GM19395 (cell line): ENCODE data around the gene KDSR.
A peak's percentile ranks its signal among the peaks of the same experiment; 100 is the strongest.

ENCODE experiments used
- ATAC-seq: cut with Tn5 transposase; IDR thresholded peaks from one replicate; pipeline ENCODE4 v1.9.1; 2021; ENCODE audit warnings: mild to moderate bottlenecking, moderate library complexity; ENCODE audit not compliant: unreplicated experiment

The KDSR gene

GRCh38 chr18:63322206-63322605 is 44.8 kb downstream of the KDSR start:
- no peak for ATAC-seq

DNA sequence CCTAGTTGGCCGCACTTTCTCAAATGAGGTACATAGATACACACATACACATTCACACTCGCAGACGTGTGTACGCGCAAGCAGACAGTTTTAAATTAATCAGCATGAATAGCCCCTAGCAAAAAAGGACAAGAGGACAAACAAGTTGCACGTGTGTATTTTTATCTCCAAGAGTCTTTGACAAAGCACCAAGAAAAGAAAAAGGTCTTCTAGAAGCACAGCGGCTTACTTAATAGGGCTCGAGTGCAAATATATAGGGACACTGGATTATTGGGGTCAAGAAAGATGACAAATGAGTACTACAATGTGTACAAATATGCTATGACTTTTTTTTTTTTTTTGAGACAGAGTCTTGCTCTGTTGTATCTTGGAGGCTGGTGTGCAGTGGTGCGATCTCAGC is 45.7 kb downstream of the KDSR start:
- no peak for ATAC-seq

- no peak for ATAC-seq
Measured at GRCh38 chr18:63320975-63321265, 46.1 kb downstream of the KDSR start.

DNA sequence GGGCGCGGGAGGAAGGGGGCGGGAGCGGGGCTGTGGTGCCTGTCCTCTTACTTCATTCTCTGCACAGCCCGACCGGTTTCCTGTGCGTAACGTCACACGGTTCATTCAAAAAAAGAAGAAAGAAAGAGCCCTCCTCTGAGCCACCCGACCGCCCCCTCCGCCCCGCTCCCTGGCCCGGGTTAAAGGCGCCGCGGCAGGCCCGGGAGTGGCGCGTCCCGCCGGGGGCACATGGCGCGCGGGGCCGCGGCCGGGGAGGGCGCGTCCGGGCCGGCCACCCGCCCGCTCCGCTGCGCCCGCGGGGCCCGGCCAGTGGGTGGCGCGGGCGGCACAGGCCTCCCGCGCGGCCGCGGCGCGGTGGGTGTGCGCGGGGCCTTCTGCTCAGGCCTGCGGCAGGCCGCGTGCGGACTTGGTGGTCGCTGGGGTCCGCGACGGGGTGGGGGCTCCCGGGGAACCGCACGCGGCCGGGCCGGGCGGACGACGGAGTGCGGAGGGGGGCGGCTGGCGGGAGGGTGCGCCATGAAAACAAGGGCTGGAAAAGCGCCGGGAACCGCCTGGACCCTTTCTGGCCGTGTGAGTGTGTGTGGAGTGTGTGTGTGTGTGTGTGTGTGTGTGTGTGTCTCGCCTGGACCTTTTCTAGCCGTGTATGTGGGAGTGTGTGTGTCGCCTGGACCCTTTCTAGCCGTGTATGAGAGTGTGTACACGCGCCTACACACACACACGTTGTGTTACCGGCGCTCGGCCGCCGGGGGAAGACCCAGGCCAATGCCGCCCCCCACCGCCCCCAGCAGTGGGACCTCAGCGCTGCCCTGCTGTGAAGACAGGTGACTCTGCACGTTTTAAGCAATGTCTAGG is 46.7 kb downstream of the KDSR start:
- ATAC-seq: peak; percentile 63

DNA sequence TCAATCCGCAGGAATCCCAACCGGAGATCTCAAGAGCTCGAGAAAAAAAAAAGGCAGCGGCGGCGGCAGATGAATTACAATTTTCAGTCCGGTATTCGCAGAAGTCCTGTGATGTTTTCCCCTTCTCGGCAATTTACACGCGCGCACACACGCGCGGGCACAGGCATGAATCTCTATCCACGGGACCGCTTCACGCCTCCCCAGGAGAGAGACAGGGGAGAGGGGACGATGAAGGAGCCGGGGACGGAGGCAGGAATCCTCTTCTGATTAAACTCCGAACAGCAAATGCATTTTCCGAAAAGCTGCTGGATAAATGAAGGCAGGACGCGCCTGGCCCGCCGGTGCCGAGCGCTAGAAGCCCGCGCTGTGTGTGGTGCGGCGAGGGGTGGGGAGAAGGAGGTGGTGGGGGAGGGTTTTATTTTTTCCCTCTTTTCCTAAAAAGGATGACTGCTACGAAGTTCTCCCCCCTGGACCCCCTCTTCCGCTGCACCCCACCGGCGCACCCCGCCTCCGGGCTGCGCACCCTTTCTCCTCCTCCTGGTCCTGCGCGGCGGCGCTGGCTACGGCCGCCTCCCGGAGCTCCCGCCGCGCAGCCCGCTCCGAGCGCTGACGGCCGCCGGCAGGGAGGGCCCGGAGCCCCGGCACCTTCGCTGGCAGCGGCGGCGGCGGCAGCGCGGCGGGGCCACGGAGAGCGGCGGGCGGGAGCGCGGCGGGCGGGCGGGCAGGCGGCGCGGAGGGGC is 47.5 kb downstream of the KDSR start, which contains the start of gene BCL2:
Gene BCL2, minus strand, starts transcription at position 387 of the 740 bp plus-strand sequence.
- ATAC-seq: peak; percentile 6

GRCh38 chr18:63318889-63319382 is 48.1 kb downstream of the KDSR start:
- ATAC-seq: no peak

GRCh38 chr18:63317982-63318888 is 48.8 kb downstream of the KDSR start:
- peak; percentile 52 for ATAC-seq

DNA sequence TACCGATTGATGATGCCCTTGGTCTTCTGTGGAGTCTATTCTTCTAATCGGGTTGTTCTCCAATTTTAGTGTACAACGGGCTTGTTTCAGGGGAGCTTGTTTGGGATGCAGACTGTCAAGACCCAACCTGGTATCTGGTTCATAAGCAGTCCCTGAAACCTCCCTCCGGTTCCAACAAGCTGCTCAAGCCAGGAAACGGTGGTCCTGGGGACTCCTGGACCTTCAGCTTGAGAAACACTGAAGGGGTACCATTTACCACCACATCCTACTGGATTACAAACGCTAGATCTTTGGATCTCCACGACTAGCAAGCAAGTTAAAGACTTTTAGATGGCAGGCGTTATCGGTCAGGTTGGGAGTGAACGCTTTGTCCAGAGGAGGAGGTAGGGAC is 49.5 kb downstream of the KDSR start:
- no peak for ATAC-seq

GRCh38 chr18:63316612-63317555 is 50.1 kb downstream of the KDSR start:
- no peak for ATAC-seq

DNA sequence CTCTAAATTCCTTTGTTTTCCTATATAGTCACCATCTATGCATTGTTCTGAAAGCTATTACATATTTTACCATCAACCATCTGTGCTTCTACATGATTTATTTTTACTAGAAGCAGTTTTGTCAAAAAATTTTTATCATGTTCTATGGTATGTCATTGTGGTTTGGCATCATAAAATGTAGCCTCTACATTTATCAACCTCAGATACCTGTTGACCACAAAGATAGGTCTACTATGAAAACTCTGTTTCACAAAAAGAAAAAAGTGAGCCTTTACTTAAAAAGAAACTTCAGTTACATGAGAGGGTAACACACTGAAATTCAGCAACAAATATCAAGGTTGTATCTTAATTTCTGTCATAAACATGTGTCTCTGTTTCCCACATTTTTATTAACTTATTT is 51.1 kb downstream of the KDSR start:
- ATAC-seq: no peak

- ATAC-seq: no peak
Measured at GRCh38 chr18:63315131-63315662, 51.8 kb downstream of the KDSR start.

DNA sequence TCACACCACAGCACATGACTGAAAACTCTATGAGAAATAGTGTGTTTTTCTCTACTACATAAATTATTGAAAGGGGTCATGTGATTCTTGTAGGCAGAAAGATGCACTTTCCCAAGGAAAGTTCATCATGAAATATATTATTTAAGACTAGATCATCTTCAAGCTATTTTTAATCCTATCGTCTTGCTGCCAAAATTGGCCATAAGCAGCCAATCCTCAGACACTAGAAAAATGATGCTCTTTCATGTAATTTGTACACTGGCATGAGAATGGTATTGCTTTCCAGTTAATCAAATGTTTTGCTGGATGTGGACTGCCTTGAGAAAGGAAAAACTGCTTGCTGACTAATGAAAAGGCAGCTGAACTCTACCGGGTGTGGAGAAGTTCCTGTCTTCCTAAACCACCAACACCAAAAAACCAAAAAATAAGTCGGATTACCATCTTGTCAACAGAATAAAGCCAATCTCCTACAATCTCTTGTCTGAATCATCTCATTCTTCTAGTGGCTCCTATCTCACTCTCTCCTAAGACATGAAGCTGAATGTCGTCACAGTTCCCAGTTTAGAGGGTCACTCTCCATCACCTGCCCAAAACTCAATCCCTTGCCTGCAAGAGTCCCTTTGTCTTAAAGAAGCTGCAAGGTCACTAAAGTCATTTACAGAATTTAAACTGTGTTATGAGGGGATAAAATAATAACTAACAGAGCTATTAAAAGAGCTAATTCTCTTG is 52.8 kb downstream of the KDSR start:
- no peak for ATAC-seq

GRCh38 chr18:63313396-63313917 is 53.5 kb downstream of the KDSR start:
- ATAC-seq: no peak

- ATAC-seq: peak; percentile 43
Measured at GRCh38 chr18:63312737-63313395, 54.1 kb downstream of the KDSR start.

DNA sequence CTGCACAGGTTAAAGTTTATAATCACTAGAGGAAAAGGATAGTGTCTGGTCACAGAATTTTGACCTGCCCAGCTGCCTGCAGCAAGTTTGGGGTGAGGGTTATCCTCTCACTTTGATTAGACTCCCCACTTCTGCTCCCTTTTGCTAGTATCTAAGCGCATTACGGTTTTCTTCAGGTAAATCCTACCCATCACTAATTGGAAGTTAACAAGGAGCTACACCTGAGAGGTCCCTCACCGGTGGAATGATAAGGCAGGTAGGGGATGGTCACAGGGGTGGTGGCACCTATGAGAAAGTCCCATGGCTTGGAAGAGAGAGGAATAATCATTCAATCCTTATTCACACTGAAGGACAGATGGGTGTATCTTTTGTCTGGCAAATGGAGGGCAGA is 55.0 kb downstream of the KDSR start:
- peak; percentile 18 for ATAC-seq

GRCh38 chr18:63311118-63312018 is 55.6 kb downstream of the KDSR start:
- ATAC-seq: peak; percentile 71

- ATAC-seq: no peak
Measured at GRCh38 chr18:63309422-63309821, 57.6 kb downstream of the KDSR start.
